Measurements from ENCODE around the gene CABLES1. TPM values are rescaled to one million over a fixed set of nuclear protein-coding genes. Genes with fewer than 3 reads are reported as not detected.

The CABLES1 gene
- total RNA-seq, 4 donors from 2014 or later, result 6.6 to 28.5 (median 19.5) TPM

GRCh38 chr18:23279931-23280330 is 144.6 kb downstream of the CABLES1 start:
- Histone ChIP-seq H3K9me3 (no peaks in the 10 kb centered on the region), H3K4me3 (no peak overlapping the region), H3K36me3 (no peaks in the 10 kb centered on the region), H3K4me1 (no peaks in the 10 kb centered on the region), H3K27me3 (no peaks in the 10 kb centered on the region), H3K27ac (no peak overlapping the region)
- no peak for TF ChIP-seq POLR2A (IDR thresholded peaks at IDR 0.05)
- no peak for TF ChIP-seq CTCF (IDR thresholded peaks at IDR 0.05)
- DNase-seq, result no peak

- DNase-seq, result no peak
- TF ChIP-seq POLR2A (IDR thresholded peaks at IDR 0.05) (no peak), CTCF (IDR thresholded peaks at IDR 0.05) (no peak)
- Histone ChIP-seq H3K9me3 (no peaks in the 10 kb centered on the region), H3K27me3 (no peaks in the 10 kb centered on the region), H3K36me3 (no peaks in the 10 kb centered on the region), H3K4me1 (no peaks in the 10 kb centered on the region), H3K27ac (no peak overlapping the region), H3K4me3 (no peak overlapping the region)
Measured at GRCh38 chr18:23280844-23281243, 145.6 kb downstream of the CABLES1 start.

DNA sequence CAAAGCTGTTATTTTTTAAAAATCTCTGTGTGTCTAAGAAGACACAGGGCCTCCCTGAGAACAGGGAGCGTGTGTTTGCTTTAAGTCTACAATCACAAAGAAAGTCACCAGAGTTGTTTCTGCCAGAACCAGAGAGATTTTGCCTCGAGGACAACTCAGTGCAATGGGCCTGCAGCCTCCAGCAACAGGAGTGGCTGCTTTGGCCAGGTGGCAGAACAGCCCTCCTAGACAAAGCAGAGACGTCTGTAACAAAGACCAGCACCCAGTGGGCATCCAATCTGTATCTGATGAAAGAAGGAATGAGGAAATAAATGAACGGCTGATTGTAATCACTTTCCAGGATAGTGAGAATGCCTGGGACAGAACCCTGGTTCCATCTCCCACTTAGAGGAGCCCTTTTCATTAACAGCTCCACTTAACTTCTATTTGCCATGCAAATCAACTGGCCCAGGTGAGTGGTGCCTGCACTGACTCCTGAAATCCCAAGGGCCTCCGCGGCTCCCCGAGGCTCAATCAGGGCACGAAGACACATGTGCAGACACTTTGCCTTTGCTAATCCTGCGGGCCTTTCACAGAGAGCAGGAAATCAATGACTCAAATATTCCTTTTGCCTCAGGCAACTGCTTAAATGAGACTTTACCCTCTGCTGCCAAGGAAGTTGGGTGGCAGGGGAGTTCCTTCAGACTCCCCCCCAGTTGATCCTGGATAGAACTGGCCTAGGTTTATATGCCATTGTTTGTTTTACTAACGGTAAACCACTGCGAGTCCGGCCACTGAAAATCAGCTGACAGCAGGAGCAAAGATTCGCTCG is 146.5 kb downstream of the CABLES1 start:
- DNase-seq, result no peak
- H3K27ac ChIP-seq, result no peak overlapping the region
- no peak overlapping the region for H3K4me3 ChIP-seq
- TF ChIP-seq POLR2A (IDR thresholded peaks at IDR 0.05), result no peak
- TF ChIP-seq CTCF (IDR thresholded peaks at IDR 0.05), result no peak
- no peaks in the 10 kb centered on the region for H3K27me3 ChIP-seq
- H3K4me1 ChIP-seq, result no peaks in the 10 kb centered on the region
- H3K9me3 ChIP-seq, result no peaks in the 10 kb centered on the region
- no peaks in the 10 kb centered on the region for H3K36me3 ChIP-seq

DNA sequence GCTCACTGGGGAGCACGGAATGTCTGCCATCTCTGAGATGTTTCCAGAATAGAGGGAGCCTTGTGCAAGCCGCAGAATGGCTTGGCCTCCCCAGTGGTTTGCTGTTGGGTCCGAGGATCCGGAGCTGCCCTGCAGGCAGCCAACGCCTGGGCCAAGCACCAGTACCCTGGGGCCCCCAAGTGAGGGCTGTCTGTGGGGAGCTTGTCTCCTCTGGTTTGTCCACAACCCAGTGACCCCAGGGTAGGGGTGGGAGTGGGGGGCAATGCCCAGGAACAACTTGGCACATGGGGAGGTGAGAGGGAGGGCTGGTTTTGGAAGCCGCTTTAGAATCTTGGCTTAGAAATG is 147.1 kb downstream of the CABLES1 start:
- Histone ChIP-seq H3K4me1 (no peaks in the 10 kb centered on the region), H3K4me3 (no peak overlapping the region), H3K9me3 (no peaks in the 10 kb centered on the region), H3K36me3 (no peaks in the 10 kb centered on the region), H3K27me3 (no peaks in the 10 kb centered on the region), H3K27ac (no peak overlapping the region)
- no peak for DNase-seq
- TF ChIP-seq POLR2A (IDR thresholded peaks at IDR 0.05) (no peak), CTCF (IDR thresholded peaks at IDR 0.05) (no peak)

GRCh38 chr18:23283916-23284430 is 148.7 kb downstream of the CABLES1 start:
- peak in 1 of 3 donors; percentile 51 for DNase-seq
- H3K36me3 ChIP-seq, result no peaks in the 10 kb centered on the region
- TF ChIP-seq CTCF (IDR thresholded peaks at IDR 0.05) (no peak), POLR2A (IDR thresholded peaks at IDR 0.05) (no peak)
- no peaks in the 10 kb centered on the region for H3K9me3 ChIP-seq
- H3K4me3 ChIP-seq, result no peak overlapping the region
- H3K27ac ChIP-seq, result no peak overlapping the region
- H3K4me1 ChIP-seq, result no peaks in the 10 kb centered on the region
- no peaks in the 10 kb centered on the region for H3K27me3 ChIP-seq

Data from Peyer's patch (tissue), 4 donors.